GM15510 (cell line): ENCODE results near the gene MT2A.

Experiments
- POLR2A ChIP-seq: IDR thresholded peaks from 3 replicates; pipeline ENCODE4 v1.6.1; 2011; ENCODE audit warnings: borderline replicate concordance; ENCODE audit not compliant: insufficient read length; ENCODE audit errors: extremely low read depth

MT2A gene

DNA sequence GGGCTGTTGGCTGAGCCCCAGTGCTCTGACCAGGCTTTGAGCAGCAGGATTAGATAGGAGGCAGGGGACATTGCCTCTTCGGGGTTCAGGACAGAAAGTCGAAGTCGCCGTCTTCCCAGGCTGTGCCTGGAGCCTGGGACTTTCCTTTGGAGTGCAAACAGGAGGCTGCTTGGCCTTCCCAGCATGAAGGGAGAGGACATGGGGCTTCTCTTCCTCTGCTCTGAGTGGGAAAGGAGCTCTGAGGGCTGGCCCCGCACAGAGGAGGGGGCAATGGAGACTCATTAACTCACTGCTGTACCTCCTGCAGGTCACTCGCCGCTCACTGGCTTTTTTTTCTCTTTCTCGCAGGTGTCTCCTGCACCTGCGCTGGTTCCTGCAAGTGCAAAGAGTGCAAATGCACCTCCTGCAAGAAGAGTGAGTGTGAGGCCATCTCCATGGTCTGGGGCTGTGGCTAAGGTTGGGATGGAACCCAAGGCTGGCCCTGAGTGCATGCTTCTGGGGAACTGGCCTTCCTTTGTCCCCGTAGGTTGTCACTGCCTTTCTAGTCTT lies 50.0 kb downstream of the MT2A start:
- no peak for TF ChIP-seq POLR2A
